ENCODE measurements around the gene PLEKHJ1.

PLEKHJ1 gene

GRCh38 chr19:2249010-2249866 is 13.1 kb upstream of the PLEKHJ1 start, which contains the start of gene AMH:
Gene AMH (plus strand): TSS chr19:2249323. CDS start chr19:2249333, 10 bp downstream.
- no peak for DNase-seq

- DNase-seq, result no peak
Measured at GRCh38 chr19:2248136-2249009, 12.2 kb upstream of the PLEKHJ1 start.

GRCh38 chr19:2247433-2248101 is 11.4 kb upstream of the PLEKHJ1 start:
- no peak for DNase-seq

GRCh38 chr19:2246801-2247361 is 10.8 kb upstream of the PLEKHJ1 start:
- no peak for DNase-seq

- no peak for DNase-seq
Measured at GRCh38 chr19:2246014-2246620, 10.0 kb upstream of the PLEKHJ1 start.

- no peak for DNase-seq
Measured at GRCh38 chr19:2245273-2245672, 9.1 kb upstream of the PLEKHJ1 start.

GRCh38 chr19:2244486-2244885 is 8.4 kb upstream of the PLEKHJ1 start:
- no peak for DNase-seq

GRCh38 chr19:2244125-2244411 is 7.9 kb upstream of the PLEKHJ1 start:
- no peak for DNase-seq

GRCh38 chr19:2243274-2244124 is 7.4 kb upstream of the PLEKHJ1 start:
- DNase-seq, result no peak

GRCh38 chr19:2242816-2243215 is 6.7 kb upstream of the PLEKHJ1 start:
- DNase-seq, result no peak

- DNase-seq, result no peak
Measured at GRCh38 chr19:2242092-2242537, 6.0 kb upstream of the PLEKHJ1 start.

GRCh38 chr19:2240881-2241760 is 5.0 kb upstream of the PLEKHJ1 start:
- DNase-seq, result no peak

GRCh38 chr19:2239771-2240770 is 3.9 kb upstream of the PLEKHJ1 start:
- DNase-seq, result peak; percentile 71

GRCh38 chr19:2239173-2239572 is 3.0 kb upstream of the PLEKHJ1 start:
- peak; percentile 38 for DNase-seq

GRCh38 chr19:2237869-2238153 is 1.7 kb upstream of the PLEKHJ1 start:
- DNase-seq, result no peak

GRCh38 chr19:2237051-2237868 is 1.1 kb upstream of the PLEKHJ1 start:
- no peak for DNase-seq

- no peak for DNase-seq
Measured at GRCh38 chr19:2236064-2236313, 140 bp downstream of the PLEKHJ1 start.

- peak; percentile 38 for DNase-seq
Measured at GRCh38 chr19:2235381-2236063, 607 bp downstream of the PLEKHJ1 start.

Measured in eye (tissue), 1 donor.